Thoracic aorta (tissue), 2 donors: Measurements from ENCODE around the gene RAB11FIP5. TPM values are rescaled to one million over a fixed set of nuclear protein-coding genes. Genes with fewer than 3 reads are reported as not detected.
A peak's percentile ranks its signal among the peaks of the same experiment; 100 is the strongest.

Experiments
- ATAC-seq: fragments of 150-250 bp; one replicate; pipeline ENCODE4 v1.8.0; 2017; ENCODE audit warnings: low read depth; ENCODE audit not compliant: insufficient number of reproducible peaks, low FRiP score
- DNase-seq: peaks from one replicate; pipeline ENCODE4 v3.0.0-alpha.2; 2020; ENCODE audit warnings: low spot score
- H3K27ac ChIP-seq, 2 donors: fragments of 200-600 bp; sonication (generic); 1 replicate in 1 of 2; 2 replicates in 1 of 2; pipeline ENCODE4 v1.5.1; 2016; ENCODE audit warnings: mild to moderate bottlenecking in 2 of 2, moderate library complexity in 2 of 2
- H3K27me3 ChIP-seq: fragments of 200-600 bp; sonication (generic); replicated peaks from 2 replicates; pipeline ENCODE4 v1.6.0; 2016; ENCODE audit warnings: mild to moderate bottlenecking; ENCODE audit not compliant: insufficient read depth
- H3K36me3 ChIP-seq: fragments of 200-600 bp; sonication (generic); one replicate; pipeline ENCODE4 v1.5.1; 2016
- H3K4me1 ChIP-seq, 2 donors: fragments of 200-600 bp; sonication (generic); 1 replicate in 1 of 2; 2 replicates in 1 of 2; pipeline versions ENCODE4 v1.5.1 to v1.6.0; 2016; ENCODE audit warnings: low read depth in 2 of 2, mild to moderate bottlenecking in 1 of 2; ENCODE audit not compliant: control insufficient read depth in 1 of 2
- H3K4me3 ChIP-seq: fragments of 200-600 bp; sonication (generic); 2 replicates; pipeline ENCODE4 v1.5.1; 2016; ENCODE audit warnings: mild to moderate bottlenecking
- H3K9me3 ChIP-seq: fragments of 200-600 bp; sonication (generic); 2 replicates; pipeline ENCODE4 v1.5.1; 2016
- total RNA-seq, 2 donors: library from RNA; depleted of rRNA; stranded (reverse); fragments of >200 nt; gene quantifications; one replicate each; pipeline versions ENCODE4 v1.1.0 to v1.2.3, GENCODE V29; 2016
- TF ChIP-seq, protein P1 (sequence below): fragments of 200-600 bp; sonication (generic); IDR thresholded peaks from one replicate; pipeline ENCODE4 v1.5.1; 2019; ENCODE audit warnings: antibody characterized with exemption

RAB11FIP5 gene
- total RNA-seq, 2 donors from 2014 or later: 62.4 to 78.8 TPM

DNA sequence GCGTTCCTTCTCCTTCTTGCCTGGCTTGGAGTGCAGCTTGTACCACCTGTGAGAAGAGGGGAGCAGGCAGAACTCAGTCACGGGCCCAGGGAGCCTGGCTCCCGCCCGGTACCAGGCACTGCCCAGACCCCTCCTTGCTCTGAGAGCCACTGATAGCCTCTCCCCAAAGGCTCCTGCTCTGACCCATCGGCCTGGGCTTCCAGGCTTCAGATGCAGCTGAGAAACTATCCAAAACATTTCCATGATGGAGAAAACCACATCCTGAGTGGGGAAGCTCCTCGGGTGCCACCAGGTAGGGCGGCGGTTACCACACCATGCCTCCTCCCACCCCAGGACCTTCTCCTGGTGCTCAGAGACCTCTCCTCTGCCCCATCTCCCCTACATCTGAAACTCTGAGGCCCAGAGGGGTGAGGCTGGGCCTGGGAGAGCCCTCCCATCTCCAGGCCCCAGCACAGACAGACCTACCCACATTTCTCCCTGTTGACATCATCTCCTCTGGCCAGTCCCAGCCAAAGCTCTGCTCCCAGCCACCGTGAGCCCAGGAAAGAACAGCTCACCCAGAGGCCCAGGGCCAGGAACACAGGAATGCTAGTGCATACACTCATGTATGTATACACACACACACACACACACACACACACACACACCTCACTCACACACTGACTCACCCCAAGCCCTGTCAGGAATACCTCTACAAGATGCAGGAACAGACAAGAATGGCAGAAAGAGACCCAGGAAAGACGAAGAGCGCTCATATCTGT is 23.3 kb downstream of the RAB11FIP5 start:
- Histone ChIP-seq H3K4me1 (peaks cover 44 to 98% of the 10 kb centered on the region in 2 donors), H3K27me3 (no peaks in the 10 kb centered on the region), H3K27ac (peak overlapping the region; percentile 89 to 91), H3K9me3 (no peaks in the 10 kb centered on the region), H3K36me3 (no peaks in the 10 kb centered on the region), H3K4me3 (peak overlapping the region; percentile 69)
- TF ChIP-seq, protein P1, sequence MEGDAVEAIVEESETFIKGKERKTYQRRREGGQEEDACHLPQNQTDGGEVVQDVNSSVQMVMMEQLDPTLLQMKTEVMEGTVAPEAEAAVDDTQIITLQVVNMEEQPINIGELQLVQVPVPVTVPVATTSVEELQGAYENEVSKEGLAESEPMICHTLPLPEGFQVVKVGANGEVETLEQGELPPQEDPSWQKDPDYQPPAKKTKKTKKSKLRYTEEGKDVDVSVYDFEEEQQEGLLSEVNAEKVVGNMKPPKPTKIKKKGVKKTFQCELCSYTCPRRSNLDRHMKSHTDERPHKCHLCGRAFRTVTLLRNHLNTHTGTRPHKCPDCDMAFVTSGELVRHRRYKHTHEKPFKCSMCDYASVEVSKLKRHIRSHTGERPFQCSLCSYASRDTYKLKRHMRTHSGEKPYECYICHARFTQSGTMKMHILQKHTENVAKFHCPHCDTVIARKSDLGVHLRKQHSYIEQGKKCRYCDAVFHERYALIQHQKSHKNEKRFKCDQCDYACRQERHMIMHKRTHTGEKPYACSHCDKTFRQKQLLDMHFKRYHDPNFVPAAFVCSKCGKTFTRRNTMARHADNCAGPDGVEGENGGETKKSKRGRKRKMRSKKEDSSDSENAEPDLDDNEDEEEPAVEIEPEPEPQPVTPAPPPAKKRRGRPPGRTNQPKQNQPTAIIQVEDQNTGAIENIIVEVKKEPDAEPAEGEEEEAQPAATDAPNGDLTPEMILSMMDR: no peak
- peak; percentile 95 for DNase-seq
- ATAC-seq: peak; percentile 97

DNA sequence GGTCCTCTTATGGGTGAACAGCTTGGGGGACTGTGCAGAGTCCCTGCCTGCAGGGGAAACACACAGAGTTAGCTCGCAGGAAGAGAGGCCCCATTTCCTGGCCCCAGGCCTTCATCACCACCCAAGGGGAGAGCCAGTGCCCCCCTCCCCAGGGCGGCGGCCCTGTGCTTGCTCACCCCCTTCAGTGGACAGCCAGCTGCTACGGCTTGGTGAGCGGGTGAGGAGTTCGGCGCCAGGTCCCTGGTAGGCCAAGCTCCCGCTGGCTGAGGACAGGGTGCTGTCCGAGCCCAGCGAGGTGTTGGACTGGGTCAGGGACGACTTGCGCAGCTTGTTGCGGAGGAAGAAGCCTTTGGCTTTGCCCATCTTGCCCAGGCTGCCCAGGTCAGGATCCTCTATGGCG is 24.0 kb downstream of the RAB11FIP5 start:
- peaks cover 1% of the 10 kb centered on the region for H3K36me3 ChIP-seq
- DNase-seq (no peak), ATAC-seq (no peak)
- peaks cover 37 to 98% of the 10 kb centered on the region in 2 donors for H3K4me1 ChIP-seq
- H3K27ac ChIP-seq: peak overlapping the region; percentile 89 to 91
- TF ChIP-seq, protein P1: no peak
- H3K9me3 ChIP-seq: no peaks in the 10 kb centered on the region
- peak overlapping the region; percentile 69 for H3K4me3 ChIP-seq
- no peaks in the 10 kb centered on the region for H3K27me3 ChIP-seq

DNA sequence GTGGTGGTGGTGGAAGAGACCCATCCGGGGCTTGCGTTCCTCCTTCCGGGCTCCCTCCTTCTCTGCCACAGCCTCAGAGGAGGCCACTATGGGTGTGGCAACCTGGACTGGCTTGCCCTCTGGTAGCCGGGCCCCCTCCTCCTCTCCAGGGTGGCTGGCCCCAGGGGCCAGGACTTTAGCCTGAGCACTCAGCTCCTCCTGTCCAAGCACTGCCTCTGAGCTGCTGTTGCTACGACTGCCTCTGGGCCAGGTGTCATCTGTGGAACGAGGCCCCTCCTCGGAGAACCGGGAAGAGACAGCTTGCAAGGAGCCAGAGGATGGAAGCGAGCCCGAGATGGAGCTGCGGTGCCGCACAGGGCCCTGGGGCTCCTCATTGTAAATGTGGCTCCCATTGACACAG is 24.5 kb downstream of the RAB11FIP5 start:
- peaks cover 32 to 97% of the 10 kb centered on the region in 2 donors for H3K4me1 ChIP-seq
- H3K27ac ChIP-seq: peak overlapping the region; percentile 89 to 91
- ATAC-seq (no peak), DNase-seq (no peak)
- no peaks in the 10 kb centered on the region for H3K9me3 ChIP-seq
- H3K36me3 ChIP-seq: peaks cover 3% of the 10 kb centered on the region
- peak overlapping the region; percentile 69 for H3K4me3 ChIP-seq
- H3K27me3 ChIP-seq: no peaks in the 10 kb centered on the region
- TF ChIP-seq, protein P1: no peak

DNA sequence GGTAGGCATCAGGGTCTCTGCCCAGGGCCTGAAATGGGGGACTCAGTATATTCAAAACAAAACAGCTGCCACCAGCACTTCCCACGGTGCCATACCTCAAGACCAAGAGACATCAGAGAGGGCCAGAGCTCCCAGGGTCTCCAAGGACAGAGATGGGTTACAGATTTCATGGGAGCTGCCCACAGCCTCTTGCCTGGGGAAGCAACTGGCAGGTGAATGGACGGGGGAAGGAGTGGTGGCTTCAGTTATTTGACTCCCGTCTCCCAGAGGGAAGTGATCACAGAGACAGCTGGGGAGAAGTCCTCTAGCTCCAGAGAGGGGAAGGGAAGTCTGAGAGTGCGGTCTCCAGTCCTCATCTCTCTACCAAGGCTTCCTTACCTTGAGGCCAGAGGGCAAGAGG is 25.4 kb downstream of the RAB11FIP5 start:
- H3K9me3 ChIP-seq: no peaks in the 10 kb centered on the region
- H3K4me3 ChIP-seq: peak overlapping the region; percentile 69
- DNase-seq: no peak
- H3K27ac ChIP-seq: peak overlapping the region; percentile 31 to 91
- no peaks in the 10 kb centered on the region for H3K27me3 ChIP-seq
- TF ChIP-seq, protein P1: no peak
- peaks cover 3% of the 10 kb centered on the region for H3K36me3 ChIP-seq
- no peak for ATAC-seq
- H3K4me1 ChIP-seq: peaks cover 25 to 88% of the 10 kb centered on the region in 2 donors

DNA sequence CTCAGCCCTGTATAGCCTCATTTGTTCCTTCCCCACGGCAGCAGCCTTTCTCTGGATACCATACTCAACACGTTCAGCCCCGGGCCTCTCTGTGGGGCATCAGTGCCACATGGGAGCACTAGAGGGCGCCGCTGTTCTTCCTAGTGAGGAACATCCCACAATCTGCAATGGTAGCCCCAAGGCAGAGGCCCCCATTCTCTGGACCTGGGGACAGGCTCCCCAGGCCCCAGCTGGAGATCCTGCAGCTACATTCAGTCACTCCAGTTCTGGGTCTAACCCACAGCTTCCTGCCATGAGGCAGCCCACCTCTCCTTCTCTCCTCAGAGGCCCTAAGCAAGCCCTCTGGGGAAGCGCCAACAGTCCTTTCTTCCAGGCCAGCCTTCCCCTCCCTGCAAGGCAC is 27.1 kb downstream of the RAB11FIP5 start:
- Histone ChIP-seq H3K27me3 (no peaks in the 10 kb centered on the region), H3K9me3 (no peaks in the 10 kb centered on the region), H3K4me1 (peaks cover 22 to 82% of the 10 kb centered on the region in 2 donors), H3K4me3 (peak overlapping the region; percentile 69), H3K36me3 (peaks cover 8% of the 10 kb centered on the region), H3K27ac (no peak overlapping the region)
- DNase-seq (peak; percentile 80), ATAC-seq (no peak)
- TF ChIP-seq, protein P1: peak; percentile 93
